ENCODE measurements around the gene BICD2.

DNA sequence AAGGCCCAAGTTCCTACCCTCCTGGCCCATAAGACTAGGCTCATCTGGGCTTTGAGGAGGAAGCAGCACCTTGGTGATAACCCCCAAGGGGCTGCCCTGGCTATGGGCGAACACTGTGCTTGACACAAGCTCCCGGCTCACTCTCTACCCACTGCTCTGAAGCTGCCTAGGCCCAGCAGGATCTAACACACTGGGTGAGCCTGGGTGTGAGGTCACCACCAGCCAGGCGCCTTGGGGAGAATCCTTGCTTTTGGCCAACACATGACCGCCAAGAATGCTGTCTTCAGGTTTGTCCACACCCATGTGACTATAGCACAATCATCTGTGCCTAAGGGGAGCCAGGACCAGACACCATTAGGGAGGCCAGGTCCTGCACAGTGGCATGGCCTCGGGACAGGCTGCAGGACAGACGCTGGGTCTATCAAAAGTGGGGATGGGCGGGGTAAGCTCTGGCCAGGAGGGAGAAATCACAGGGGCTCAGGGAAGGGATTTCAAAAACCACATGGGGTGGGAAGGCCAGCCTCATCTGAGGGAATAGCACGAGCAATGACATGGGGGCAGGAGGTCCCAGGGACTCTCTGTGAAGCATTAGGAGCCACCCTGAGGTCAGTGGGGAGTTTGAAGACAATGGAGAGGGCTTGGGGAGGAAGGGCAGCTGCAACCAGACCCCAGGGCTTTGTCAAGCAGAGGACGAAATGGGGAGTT is 29.6 kb downstream of the BICD2 start:
- no peak for TF ChIP-seq CTCF (IDR thresholded peaks at IDR 0.05 in 2 of 3, conservative IDR thresholded peaks at IDR 0.05 in 1 of 3; ENCODE audit: control insufficient read depth in 2 of 3, extremely low read depth in 1 of 3, insufficient read depth in 1 of 3, low read depth in 3 of 3, low read length in 3 of 3)
- TF ChIP-seq MAX (IDR thresholded peaks at IDR 0.05; ENCODE audit: low read depth, low read length) = no peak
- TF ChIP-seq GABPA (IDR thresholded peaks at IDR 0.05; ENCODE audit: low read depth) = no peak
- TF ChIP-seq IRF3 (IDR thresholded peaks at IDR 0.05) = no peak
- no peak for TF ChIP-seq BHLHE40 (IDR thresholded peaks at IDR 0.05; ENCODE audit: borderline replicate concordance in 1 of 2, low read depth in 2 of 2, low read length in 1 of 2)
- no peak for TF ChIP-seq FOXK2 (IDR thresholded peaks at IDR 0.05)
- no peak for TF ChIP-seq SUZ12 (IDR thresholded peaks at IDR 0.05; ENCODE audit: unreplicated experiment)
